Fibroblast of skin of left quadriceps (primary cell): ENCODE data around the gene GATAD2A.

Experiments used
- DNase-seq, 2 experiments: peaks; one replicate each; pipeline ENCODE4 v3.0.0-alpha.2; 2013; ENCODE audit warnings: low read depth in 2 of 2

The GATAD2A gene

GRCh38 chr19:19487950-19488874 is 82.7 kb downstream of the GATAD2A start:
- no peak for DNase-seq

- peak; percentile 93 to 94 for DNase-seq
Measured at GRCh38 chr19:19488875-19489690, 83.6 kb downstream of the GATAD2A start.

GRCh38 chr19:19489804-19490204 is 84.3 kb downstream of the GATAD2A start:
- no peak for DNase-seq

GRCh38 chr19:19490214-19490968 is 84.9 kb downstream of the GATAD2A start:
- peak; percentile 59 to 61 for DNase-seq

- DNase-seq = no peak
Measured at GRCh38 chr19:19491321-19492025, 86.0 kb downstream of the GATAD2A start.

- no peak for DNase-seq
Measured at GRCh38 chr19:19492026-19492610, 86.6 kb downstream of the GATAD2A start.

GRCh38 chr19:19493841-19494546 is 88.5 kb downstream of the GATAD2A start:
- DNase-seq = no peak

- DNase-seq = no peak
Measured at GRCh38 chr19:19495614-19496603, 90.4 kb downstream of the GATAD2A start.

GRCh38 chr19:19498255-19498991 is 92.9 kb downstream of the GATAD2A start:
- no peak for DNase-seq

- DNase-seq = no peak
Measured at GRCh38 chr19:19499272-19499995, 94.0 kb downstream of the GATAD2A start.

GRCh38 chr19:19500975-19501644 is 95.6 kb downstream of the GATAD2A start:
- DNase-seq = no peak

GRCh38 chr19:19501798-19502197 is 96.3 kb downstream of the GATAD2A start:
- DNase-seq = no peak

GRCh38 chr19:19502281-19502680 is 96.8 kb downstream of the GATAD2A start:
- no peak for DNase-seq

- no peak for DNase-seq
Measured at GRCh38 chr19:19502808-19503602, 97.5 kb downstream of the GATAD2A start.

- DNase-seq = no peak
Measured at GRCh38 chr19:19504754-19505668, 99.5 kb downstream of the GATAD2A start.
